Stimulated activated CD4-positive, alpha-beta T cell treated with anti-CD3 and anti-CD28 coated beads, Interleukin-2, amount 100 ng/mL, for 48 hours (primary cell): ENCODE data around the gene USP33.
A peak's percentile ranks its signal among the peaks of the same experiment; 100 is the strongest.
"Not testable (repeated sequence)": the region's sequence is repeated elsewhere in the genome, so short reads cannot be mapped to it uniquely, and the experiment has no call there.

Source experiments
- DNase-seq, 2 donors: peaks; one replicate each; pipeline ENCODE4 v3.0.0-alpha.2; 2020

USP33 gene

DNA sequence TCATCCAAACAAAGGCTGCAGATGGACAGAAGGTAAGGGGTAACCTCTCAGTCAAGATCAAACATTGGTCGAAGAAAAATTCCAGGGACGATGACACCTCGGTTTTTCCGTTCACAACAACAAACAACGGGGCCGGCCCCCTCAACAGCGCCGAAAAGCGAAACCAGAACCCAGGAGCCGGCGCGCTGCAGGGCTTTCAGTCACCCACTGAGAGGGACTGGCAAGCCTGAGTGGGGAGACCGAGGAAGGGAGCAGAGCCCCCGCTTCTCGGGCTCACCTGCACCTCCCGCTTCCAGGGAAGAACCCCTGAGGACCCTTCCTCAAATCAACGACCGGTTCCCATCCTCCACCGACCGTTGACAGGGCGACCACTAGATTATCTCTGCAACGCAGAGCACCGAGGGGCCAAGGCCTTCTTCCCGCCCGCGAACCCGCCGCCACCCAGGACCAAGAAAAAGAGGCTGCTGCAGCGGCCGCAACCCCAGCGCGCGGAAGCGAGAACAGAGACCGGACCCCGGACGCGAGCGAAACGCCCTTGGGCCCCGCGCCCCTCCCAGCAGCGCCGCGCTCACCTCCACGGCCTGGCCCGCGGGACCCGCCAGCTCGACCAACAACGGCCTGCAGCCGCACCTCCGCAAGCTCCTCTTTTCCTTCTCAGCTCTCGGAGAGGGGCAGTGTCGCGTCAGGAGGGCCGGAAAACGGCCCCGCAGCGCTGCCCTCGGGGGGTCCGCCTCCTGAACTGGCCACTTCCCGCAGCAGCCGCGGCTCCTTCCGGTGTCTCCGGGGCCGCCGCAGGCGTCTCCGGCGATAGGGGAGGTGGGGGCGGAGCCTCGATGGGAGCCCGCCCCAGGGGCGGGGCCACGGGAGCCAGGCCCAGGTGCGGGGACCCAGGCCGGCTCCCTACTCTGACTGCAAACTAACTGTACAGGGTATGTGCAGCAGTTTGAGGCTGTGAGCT is at the start of gene USP33:
USP33 (minus strand) TSS at position 782 of the 958 bp plus-strand sequence. CDS start 18,155 bp downstream, outside the sequence.
- DNase-seq: peak; percentile 85 to 94

DNA sequence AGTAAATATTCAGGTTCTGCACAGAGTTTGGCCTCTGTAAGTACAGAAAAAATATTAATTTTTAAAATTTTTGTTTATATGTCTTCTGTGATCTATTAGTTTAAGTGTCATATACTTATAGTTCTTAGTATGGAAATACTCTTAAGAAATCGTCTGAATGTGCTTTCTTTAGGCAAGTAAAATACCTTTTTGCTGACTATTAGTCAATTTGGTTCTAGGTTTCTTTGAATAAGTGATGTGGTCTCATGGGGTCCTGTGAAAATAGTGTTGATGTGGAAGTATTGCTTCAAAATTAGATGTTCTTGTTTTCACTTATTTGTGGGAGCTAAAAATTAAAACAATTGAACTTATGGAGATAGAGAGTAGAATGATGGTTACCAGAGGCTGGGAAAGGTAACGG is 43.7 kb upstream of the USP33 start:
- no peak for DNase-seq

DNA sequence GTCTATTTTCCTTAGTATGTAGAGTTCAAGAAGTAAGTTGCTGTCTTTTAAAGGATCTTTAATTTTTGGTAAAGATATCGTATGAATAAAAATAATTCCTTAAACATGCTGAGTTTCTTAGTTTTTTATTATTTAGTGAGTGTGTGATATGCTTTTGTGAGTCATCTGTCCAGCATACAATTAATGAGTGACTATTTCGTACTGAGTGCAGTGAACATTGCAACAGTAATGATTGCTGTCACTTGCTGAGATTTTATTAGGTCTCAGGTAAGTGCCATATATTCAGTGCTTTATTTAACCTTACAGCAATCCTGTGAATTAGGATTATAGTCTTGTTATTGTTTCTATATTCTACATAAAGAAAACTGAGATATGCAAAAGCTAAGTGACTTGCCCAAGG is 42.4 kb upstream of the USP33 start:
- DNase-seq: no peak

DNA sequence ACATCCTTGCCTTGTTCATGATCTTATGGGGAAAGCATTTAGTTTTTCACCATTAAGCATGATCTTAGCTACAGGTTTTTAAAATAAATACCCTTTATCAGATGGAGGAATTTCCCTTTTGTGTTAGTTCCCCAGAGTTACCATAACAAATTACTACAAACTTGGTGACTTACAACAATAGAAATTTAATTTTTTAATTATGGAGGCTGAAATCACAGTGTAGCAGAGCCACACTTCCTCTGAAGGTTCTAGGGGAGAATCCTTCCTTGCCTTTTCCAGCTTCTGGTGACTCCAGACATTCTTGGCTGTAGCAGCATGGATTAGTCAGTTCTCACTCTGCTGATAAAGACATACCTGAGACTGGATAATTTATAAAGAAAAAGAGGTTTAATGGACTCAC is 38.3 kb upstream of the USP33 start:
- DNase-seq: no peak

DNA sequence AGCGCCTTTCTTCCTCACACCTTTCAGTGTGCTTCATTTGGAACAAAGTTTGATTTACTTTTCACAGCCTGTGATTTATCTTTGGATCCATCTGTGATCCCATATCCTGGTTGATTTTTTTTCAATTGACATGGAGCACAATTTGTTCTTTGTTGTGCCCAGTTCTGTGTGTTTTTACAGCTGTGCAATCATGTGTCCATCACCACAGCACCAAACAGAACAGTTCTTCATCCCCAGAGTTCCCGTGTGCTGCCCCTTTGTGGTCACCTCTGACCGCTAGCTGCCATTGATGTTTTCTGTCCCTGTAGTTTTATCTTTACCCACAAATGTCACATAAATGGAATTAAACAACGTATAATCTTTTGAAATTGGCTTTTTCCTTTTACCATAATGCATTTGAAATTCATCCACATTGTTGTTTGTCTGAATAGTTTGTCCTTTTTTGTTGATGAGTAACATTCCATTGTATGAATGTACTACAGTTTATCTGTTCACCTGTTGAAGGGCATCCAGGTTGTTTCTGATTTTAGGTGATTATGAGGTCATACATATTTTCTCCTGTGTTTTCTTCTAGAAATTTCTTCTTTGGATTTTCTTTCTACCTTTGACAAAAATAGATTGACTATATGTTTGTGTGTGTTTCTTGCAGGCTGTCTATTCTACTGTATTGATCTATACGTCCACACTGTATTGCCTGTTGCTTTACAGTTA is 37.2 kb upstream of the USP33 start:
- no peak for DNase-seq

DNA sequence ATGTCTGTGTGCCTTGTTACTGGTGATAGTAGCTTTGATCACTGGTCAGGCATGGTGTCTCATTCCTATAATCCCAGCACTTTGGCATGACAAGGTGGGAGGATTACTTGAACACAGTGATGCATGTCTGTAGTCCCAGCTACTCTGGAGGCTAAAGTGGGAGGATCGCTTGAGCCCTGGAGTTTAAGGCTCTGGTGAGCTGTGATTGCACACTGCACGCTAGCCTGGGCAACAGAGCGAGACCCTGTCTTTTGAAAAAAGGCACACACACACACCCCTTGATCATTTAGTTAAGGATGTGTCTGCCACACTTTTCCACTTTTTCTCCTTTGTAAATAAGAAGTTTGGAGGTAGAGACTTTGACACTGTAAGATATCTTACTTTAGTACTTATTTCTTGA is 34.9 kb upstream of the USP33 start:
- no peak for DNase-seq

DNA sequence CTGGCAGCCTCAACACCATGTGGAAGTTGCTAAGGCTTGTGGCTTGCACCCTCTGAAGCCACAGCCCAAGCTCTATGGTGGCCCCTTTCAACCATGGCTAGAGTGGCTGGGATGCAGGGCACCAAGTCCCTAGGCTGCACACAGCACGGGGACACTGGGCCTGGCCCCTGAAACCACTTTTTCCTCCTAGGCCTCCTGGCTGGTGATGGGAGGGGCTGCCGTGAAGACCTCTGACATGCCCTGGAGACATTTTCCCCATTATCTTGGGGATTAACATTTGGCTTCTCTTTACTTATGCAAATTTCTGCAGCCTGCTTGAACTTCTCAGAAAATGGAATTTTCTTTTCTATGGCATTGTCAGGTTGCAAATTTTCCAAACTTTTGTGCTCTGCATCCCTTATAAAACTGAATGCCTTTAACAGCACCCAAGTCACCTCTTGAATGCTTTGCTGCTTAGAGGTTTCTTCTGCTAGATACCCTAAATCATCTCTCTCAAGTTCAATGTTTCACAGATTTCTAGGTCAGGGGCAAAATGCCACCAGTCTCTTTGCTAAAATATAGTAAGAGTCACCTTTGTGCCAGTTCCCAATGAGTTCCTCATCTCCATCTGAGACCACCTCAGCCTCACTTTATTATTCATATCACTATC is 26.6 kb upstream of the USP33 start:
- DNase-seq: not testable (repeated sequence)

DNA sequence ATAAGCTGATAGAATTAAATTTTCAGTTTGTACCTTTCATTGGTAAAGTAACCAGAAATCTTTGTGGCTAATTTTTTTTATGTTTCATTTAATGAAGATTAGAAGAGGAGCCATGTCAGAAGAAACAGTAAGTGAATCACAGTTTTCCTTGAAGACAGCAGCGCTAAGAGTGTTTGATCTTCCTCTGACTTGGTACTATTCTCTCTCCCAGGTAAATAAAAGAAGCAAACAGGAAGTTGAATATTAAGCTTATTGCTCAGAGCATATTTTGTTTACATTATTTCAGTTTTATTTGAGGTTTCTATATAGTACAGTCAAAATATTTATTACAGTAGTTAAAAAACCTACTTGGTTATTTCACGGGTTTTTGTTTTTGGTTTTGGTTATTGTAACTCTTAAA is 23.5 kb upstream of the USP33 start:
- DNase-seq: no peak

DNA sequence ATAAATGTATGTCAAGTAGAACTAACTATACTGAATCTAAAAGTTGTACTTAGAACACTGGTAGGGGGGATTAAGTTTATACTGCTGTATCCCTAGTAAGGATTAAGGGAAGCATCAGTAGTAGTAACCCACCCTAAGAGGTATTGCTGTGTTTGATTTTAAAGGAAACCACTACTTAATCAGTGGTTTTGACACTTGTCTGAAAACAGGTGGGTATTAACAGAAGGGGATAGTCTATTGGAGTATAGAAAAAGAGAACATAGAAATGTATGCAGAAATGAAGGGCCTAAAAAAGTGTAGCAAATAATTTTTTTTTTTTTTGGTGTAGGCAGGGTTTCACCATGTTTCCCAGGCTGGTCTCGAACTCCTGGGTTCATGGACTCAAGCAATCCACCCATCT is 22.0 kb upstream of the USP33 start:
- DNase-seq: no peak

DNA sequence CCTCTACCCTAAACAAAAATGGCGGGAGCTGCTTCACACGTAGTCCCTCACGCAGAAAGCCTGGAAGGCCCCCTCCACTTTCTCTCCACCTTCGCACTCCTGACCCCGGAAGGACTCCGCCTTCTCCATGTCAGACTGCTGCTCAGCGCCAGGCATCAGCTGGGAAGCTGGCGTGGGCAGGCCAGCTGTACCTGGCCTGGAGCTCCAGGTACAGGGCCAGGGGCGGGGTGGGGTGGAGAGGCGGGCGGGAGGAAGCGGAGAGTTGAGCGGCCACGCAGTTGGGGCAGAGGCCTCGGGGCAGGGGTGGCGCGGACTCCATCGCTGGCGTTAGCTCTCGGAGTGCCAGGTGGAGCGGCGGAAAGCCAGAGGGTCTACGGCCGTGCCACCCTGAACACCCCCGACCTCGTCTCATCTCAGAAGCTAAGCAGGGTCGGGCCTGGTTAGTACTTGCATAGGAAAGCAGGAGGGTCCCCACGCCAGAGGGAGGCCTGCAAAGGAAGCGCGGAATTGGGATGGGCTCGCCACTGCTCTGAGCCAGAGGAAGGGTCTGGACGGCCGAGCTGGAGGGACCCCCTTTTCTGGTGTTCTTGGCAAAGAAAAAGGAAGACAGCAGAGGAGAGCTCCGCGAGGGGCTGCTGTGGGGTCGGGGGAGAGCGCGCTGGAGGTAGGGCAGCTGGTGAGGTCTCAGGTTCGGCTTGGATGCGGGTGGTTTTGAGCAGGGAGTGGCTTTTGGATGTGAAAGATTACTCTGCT is 20.1 kb upstream of the USP33 start, which contains the start of gene MIGA1:
MIGA1 (plus strand) TSS at position 121 of the 753 bp plus-strand sequence. CDS start 3,604 bp downstream, outside the sequence.
- DNase-seq: peak; percentile 77 to 81

DNA sequence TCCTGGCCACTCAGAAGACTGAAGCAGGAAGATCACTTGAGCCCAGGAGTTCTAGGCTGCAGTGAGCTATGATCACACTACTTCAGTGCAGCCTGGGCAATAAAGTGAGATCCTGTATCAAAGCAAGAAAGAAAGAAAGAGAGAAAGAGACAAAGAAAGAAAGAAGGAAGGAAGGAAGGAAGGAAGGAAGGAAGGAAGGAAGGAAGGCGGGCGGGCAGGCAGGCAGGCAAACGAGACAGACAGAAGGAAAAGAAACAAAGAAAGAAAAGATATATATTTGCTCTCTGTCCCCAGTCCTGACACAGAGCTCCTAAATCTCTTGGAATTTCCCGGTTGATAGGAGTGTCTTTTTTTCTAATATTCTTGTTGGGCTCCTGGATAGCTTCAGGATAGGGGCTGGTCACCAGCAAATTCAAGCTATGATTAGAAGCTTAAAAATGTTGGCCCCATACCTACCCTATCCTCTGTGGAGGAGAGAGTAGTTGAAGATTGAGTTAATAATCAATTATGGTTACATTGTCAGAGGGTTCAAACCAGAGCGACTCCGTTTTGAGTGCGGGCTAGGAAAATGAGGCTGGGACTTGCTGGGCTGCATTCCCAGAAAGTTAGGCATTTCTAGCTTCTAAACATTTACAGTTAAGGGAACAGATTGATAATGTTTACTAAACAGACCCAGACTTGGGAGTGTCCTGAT is 16.5 kb upstream of the USP33 start:
- no peak for DNase-seq

DNA sequence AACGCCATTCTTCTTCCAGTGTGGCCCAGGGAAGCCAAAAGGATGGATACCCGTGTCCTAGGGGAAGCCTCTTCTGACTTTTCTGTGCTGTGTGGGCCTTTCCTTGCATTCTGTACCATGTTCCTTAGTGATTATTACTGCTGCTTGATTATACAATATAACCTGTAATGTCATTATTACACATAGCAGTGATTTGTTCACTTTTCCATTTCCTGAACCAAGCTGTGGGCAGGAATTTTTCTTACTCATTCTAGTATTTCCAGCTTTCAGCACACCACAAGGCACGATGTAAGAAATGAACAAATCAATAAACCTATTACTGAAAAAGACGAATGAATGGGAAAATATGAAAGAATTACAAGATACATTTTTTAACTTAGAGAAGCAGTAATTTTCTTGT is 8.4 kb upstream of the USP33 start:
- DNase-seq: no peak

DNA sequence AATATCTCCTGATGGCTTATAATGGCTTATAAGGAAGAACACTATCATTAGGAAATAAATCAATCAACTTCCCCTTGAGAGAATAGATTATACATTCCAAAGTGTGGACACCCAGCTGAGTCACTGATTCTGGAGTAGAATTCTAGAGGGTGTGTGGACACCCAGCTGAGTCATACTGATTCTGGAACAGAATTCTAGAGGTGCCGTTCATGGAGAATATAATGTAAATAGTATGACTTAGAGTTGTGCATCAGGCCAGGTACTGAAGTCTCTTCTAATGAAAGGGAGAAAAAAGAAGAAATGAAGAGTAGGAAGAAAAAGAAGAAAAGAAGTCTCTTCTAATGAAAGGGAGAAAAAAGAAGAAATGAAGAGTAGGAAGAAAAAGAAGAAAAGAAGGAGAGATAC is 2.4 kb upstream of the USP33 start:
- no peak for DNase-seq

DNA sequence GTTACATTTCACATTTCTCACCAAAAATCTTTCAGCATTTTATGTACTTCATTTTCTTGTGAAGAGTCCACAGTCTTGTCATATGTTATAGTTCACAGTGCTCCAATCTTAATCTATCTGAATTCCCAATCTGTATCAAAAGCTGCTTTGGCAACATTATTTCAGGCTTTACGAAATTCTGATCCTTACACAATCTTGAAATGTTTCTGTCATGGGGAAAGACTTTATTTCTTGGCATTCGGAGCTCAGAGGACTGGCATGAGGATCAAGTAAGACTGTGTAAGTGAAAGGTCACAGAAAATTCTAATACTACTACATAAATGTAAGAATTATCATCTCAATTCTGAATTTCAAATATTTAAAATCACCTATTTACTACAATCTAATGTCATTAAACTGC is 2.0 kb downstream of the USP33 start:
- DNase-seq: no peak

DNA sequence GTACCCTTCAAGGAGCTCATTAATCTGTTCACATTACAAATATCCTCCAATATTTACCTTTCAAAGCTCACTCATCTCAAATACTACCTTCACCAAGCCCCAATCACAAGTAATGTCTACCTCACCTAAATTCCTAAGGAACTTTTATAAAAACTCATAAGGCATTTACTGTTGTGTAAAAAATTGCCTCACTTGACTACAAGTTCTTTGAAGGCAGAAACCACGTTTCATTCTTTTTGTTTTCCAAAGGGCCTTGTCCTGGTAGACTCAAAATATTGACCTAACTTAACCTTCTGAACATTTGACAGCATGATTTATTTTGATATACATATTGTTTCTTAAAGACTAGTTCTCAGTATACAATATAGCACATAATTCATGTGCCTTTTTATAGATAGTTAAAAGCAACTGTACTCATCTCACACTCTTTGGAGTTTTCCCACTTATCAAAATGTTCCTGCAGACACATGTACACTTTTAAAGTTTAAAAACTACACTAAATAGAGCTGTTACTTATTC is 2.5 kb downstream of the USP33 start:
- no peak for DNase-seq

DNA sequence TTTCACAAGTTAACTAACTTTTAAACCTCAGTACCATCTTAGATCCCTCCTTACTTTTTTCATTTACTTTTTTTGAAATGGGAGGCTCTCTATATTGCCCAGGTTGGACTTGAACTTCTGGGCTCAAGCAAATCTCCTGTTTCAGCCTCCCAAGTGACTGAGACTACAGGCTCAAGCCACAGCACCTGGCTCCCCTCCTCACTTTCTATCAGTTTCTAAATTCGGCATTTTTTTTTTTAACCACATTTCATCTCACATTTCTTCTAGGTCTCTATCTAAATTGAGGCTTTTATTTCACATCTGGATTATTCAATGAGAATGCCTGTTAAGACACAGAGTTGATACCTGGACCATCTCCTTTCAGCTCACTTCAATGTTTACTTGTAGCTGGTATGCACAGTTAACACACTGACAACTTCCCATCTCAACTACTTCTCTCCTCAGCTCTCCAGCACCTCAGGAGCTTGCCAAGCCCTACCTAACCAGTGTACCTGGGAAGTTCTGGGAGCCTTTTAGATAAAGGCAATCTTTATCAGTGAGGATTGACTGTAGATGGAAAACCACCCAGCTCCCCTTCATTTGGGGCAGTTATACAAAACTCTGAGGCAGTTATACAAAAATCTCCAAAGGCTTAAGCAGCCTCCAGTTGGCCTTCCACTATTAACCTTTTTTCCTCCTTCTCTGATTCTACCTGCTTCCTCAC is 3.4 kb downstream of the USP33 start:
- no peak for DNase-seq

DNA sequence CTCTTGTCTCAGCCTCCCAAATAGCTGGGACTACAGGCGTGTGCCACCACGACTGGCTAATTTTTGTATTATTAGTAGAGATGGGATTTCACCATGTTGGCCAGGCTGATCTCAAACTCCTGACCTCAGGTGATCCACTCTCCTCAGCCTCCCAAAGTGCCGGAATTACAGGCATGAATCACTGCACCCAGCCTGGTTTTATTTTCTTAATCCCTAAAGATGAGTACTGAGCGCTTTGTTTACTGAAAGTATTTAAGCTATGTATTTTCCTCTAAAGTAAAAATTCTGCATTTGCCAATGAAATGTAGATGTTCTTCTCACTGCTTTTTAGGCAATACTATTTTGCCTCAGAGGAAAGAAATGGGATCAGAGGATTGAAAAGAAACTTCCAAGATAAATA is 10.2 kb downstream of the USP33 start:
- not testable (repeated sequence) for DNase-seq

DNA sequence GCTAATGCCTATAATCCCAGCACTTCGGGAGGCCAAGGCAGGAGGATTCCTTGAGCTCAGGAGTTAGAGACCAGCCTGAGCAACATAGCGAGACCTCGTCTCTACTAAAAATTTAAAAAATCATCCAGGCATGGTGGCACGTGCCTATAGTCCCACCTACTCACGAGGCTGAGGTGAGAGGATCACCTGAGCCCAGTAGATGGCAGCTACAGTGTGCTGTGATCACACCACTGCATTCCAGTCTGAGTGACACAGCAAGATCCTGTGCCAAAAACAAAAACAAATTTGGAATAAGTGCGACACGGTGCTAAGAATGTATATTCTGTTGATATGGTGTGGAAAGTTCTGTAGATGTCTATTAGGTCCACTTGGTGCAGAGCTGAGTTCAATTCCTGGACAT is 15.1 kb downstream of the USP33 start:
- no peak for DNase-seq

DNA sequence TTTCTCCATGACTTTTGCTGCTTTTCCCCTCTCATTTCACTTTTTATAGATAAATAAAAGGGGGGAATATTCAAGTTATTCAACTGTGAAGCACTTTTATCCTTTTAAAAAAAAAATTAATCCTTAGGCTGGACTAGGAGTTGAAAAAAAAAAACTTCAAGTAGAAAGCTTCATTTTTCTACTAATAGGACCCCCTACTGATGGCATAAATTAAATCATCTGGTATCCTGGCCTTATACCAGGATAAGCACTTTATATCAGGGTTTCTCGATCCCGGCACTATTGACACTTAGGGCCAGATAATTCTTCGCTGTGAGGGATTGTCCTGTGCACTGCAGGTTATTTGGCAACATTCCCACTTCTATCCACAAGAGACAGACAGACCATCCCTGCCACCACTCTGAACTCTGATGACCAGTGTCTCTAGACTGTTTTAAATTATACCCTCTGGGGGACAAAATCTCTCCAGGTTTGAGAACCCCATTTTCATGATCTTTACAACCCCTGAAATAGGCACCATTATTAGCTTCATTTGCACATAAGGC is 17.6 kb downstream of the USP33 start:
- no peak for DNase-seq

DNA sequence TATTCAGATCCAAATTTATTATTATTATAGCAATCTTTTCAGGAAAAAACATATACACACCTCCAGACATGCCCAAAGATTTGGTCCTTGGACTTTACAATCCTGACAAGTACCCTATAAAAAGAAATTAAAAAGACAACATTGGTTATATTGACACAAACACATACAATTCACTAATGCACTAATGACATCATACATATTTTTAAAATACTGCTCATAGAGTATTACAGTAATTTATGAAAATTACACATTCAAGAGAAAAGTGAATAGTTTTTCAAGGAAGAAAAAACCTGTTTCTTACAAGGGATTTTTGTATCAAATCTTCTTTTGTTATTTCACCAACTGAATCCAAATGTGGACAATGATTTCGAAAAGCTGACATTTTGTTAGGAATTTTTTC is 18.3 kb downstream of the USP33 start:
- no peak for DNase-seq

DNA sequence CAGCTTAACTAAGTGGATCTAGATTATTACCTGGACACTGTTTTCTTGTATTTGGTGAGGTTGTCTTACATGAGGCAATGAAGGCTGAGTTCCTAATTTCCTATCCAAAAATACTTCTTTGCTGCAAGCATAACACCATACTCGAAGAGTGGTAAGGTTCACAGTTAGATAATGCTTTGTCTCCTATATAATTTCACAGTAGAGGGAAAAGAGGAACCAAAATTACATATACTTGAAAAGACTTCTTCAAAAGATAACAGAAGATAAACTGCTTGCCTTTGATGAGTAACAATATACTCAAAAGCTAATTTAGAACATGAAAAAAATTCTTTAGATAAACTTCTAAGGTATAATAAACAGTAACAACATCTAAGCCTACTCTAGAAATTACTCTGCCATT is 20.4 kb downstream of the USP33 start:
- no peak for DNase-seq
